SH-SY5Y (cell line): Measurements from ENCODE around the gene EXTL1.

Experiments
- GATA2 ChIP-seq: IDR thresholded peaks from 2 replicates; pipeline ENCODE4 v1.6.1; 2011; ENCODE audit warnings: mild to moderate bottlenecking, low read depth, low read length
- GATA3 ChIP-seq: IDR thresholded peaks from 2 replicates; pipeline ENCODE4 v1.6.1; 2011; ENCODE audit warnings: low read depth, mild to moderate bottlenecking, low read length, moderate library complexity

DNA sequence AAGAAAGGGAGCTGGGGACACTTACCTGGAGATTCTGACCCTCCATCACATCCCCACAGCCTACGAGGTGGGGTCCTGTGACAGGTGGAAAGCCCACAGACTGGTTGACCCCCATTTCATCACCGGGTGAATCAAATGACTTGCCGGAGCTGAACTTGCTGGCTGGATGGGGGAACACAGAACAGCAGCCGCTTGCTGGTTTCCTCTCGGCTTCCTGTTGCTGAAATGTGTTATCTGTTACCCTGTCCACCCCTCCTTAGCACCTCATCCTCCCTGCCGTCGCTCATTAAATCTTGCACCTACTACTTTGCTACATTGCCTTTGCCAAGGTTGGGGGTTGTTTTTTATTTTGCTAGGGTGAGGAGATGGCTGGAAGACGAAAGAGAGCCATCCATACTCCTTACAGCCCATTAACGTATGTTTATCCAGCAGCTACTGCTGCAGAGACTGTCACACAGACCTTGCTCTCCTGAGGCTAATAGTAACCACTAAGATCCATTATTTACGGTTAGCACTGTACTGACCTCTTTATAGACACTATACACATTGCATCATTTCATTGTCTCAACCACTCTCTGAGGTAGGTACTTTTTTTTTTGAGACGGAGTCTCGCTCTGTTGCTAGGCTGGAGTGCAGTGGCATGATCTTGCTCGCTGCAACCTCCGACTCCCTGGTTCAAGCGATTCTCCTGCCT is 30.7 kb upstream of the EXTL1 start:
- no peak for TF ChIP-seq GATA3
- TF ChIP-seq GATA2 = no peak
